Measurements from ENCODE around the gene DDX10.

DDX10 gene

GRCh38 chr11:108944471-108945178, 279.8 kb downstream of the DDX10 start:
- DNase-seq, result no peak
- WGBS (ENCODE audit: extremely low coverage, insufficient coverage, low lambda C conversion rate), result no CpG with 5 or more reads among the region's 6 CpGs
- H3K23ac ChIP-seq (ENCODE audit: low read length), result no peak overlapping the region
- no peak overlapping the region for H2AK5ac ChIP-seq (ENCODE audit: low read length)
- H3K79me1 ChIP-seq (ENCODE audit: low read length), result no peaks in the 10 kb centered on the region
- no peak overlapping the region for H4K5ac ChIP-seq (ENCODE audit: low read length)
- H3K56ac ChIP-seq (ENCODE audit: low read length), result no peak overlapping the region
- no peak overlapping the region for H3K4me2 ChIP-seq (ENCODE audit: low read length)
- H3K9ac ChIP-seq (ENCODE audit: low read length), result no peak overlapping the region
- H3K27me3 ChIP-seq (ENCODE audit: insufficient read depth, low read length, poor library complexity), result no peaks in the 10 kb centered on the region
- H3K18ac ChIP-seq (ENCODE audit: low read length), result no peak overlapping the region
- H3K36me3 ChIP-seq (ENCODE audit: control insufficient read depth, insufficient read depth, low read length), result peaks cover 2% of the 10 kb centered on the region
- H3K4me1 ChIP-seq (ENCODE audit: control insufficient read depth, low read depth, low read length), result no peaks in the 10 kb centered on the region
- H3K79me2 ChIP-seq (ENCODE audit: control insufficient read depth, insufficient read depth, low read length), result no peaks in the 10 kb centered on the region
- H2BK5ac ChIP-seq (ENCODE audit: low read length), result no peak overlapping the region
- H2BK120ac ChIP-seq (ENCODE audit: low read depth, low read length), result no peak overlapping the region
- no peak overlapping the region for H3K4me3 ChIP-seq (ENCODE audit: low read length)
- H3K4ac ChIP-seq (ENCODE audit: low read depth, low read length), result no peak overlapping the region
- no peak overlapping the region for H2BK15ac ChIP-seq (replicated peaks; ENCODE audit: low read depth)
- no peak overlapping the region for H4K8ac ChIP-seq (ENCODE audit: low read depth, low read length)
- no peak overlapping the region for H3K27ac ChIP-seq (ENCODE audit: low read depth, low read length)

- H3K56ac ChIP-seq (ENCODE audit: low read length), result no peak overlapping the region
- no peaks in the 10 kb centered on the region for H3K79me2 ChIP-seq (ENCODE audit: control insufficient read depth, insufficient read depth, low read length)
- H2BK5ac ChIP-seq (ENCODE audit: low read length), result no peak overlapping the region
- no peak overlapping the region for H3K4me3 ChIP-seq (ENCODE audit: low read length)
- H3K18ac ChIP-seq (ENCODE audit: low read length), result no peak overlapping the region
- H2BK120ac ChIP-seq (ENCODE audit: low read depth, low read length), result no peak overlapping the region
- H2AK5ac ChIP-seq (ENCODE audit: low read length), result no peak overlapping the region
- no peaks in the 10 kb centered on the region for H3K27me3 ChIP-seq (ENCODE audit: insufficient read depth, low read length, poor library complexity)
- no peak overlapping the region for H3K4ac ChIP-seq (ENCODE audit: low read depth, low read length)
- no peak overlapping the region for H3K9ac ChIP-seq (ENCODE audit: low read length)
- no peaks in the 10 kb centered on the region for H3K79me1 ChIP-seq (ENCODE audit: low read length)
- no peak overlapping the region for H3K23ac ChIP-seq (ENCODE audit: low read length)
- no peaks in the 10 kb centered on the region for H3K4me1 ChIP-seq (ENCODE audit: control insufficient read depth, low read depth, low read length)
- H2BK15ac ChIP-seq (replicated peaks; ENCODE audit: low read depth), result no peak overlapping the region
- no peak overlapping the region for H3K27ac ChIP-seq (ENCODE audit: low read depth, low read length)
- H4K8ac ChIP-seq (ENCODE audit: low read depth, low read length), result no peak overlapping the region
- no peak for DNase-seq
- no CpG with 5 or more reads among the region's 3 CpGs for WGBS (ENCODE audit: extremely low coverage, insufficient coverage, low lambda C conversion rate)
- H3K4me2 ChIP-seq (ENCODE audit: low read length), result no peak overlapping the region
- peaks cover 2% of the 10 kb centered on the region for H3K36me3 ChIP-seq (ENCODE audit: control insufficient read depth, insufficient read depth, low read length)
- no peak overlapping the region for H4K5ac ChIP-seq (ENCODE audit: low read length)
Measured at GRCh38 chr11:108945341-108945740, 280.5 kb downstream of the DDX10 start.

GRCh38 chr11:108947654-108948570, 283.0 kb downstream of the DDX10 start:
- Histone ChIP-seq H3K4ac (ENCODE audit: low read depth, low read length) (no peak overlapping the region), H3K9ac (ENCODE audit: low read length) (no peak overlapping the region), H2BK120ac (ENCODE audit: low read depth, low read length) (no peak overlapping the region), H2AK5ac (ENCODE audit: low read length) (no peak overlapping the region), H2BK15ac (replicated peaks; ENCODE audit: low read depth) (no peak overlapping the region), H4K8ac (ENCODE audit: low read depth, low read length) (no peak overlapping the region), H2BK5ac (ENCODE audit: low read length) (no peak overlapping the region), H3K27ac (ENCODE audit: low read depth, low read length) (no peak overlapping the region), H4K5ac (ENCODE audit: low read length) (no peak overlapping the region), H3K23ac (ENCODE audit: low read length) (no peak overlapping the region), H3K4me2 (ENCODE audit: low read length) (no peak overlapping the region), H3K4me1 (ENCODE audit: control insufficient read depth, low read depth, low read length) (no peaks in the 10 kb centered on the region), H3K56ac (ENCODE audit: low read length) (no peak overlapping the region), H3K36me3 (ENCODE audit: control insufficient read depth, insufficient read depth, low read length) (no peaks in the 10 kb centered on the region), H3K4me3 (ENCODE audit: low read length) (no peak overlapping the region), H3K18ac (ENCODE audit: low read length) (no peak overlapping the region), H3K79me1 (ENCODE audit: low read length) (no peaks in the 10 kb centered on the region), H3K79me2 (ENCODE audit: control insufficient read depth, insufficient read depth, low read length) (no peaks in the 10 kb centered on the region), H3K27me3 (ENCODE audit: insufficient read depth, low read length, poor library complexity) (no peaks in the 10 kb centered on the region)
- DNase-seq, result no peak
- no CpG with 5 or more reads among the region's 7 CpGs for WGBS (ENCODE audit: extremely low coverage, insufficient coverage, low lambda C conversion rate)

DNA sequence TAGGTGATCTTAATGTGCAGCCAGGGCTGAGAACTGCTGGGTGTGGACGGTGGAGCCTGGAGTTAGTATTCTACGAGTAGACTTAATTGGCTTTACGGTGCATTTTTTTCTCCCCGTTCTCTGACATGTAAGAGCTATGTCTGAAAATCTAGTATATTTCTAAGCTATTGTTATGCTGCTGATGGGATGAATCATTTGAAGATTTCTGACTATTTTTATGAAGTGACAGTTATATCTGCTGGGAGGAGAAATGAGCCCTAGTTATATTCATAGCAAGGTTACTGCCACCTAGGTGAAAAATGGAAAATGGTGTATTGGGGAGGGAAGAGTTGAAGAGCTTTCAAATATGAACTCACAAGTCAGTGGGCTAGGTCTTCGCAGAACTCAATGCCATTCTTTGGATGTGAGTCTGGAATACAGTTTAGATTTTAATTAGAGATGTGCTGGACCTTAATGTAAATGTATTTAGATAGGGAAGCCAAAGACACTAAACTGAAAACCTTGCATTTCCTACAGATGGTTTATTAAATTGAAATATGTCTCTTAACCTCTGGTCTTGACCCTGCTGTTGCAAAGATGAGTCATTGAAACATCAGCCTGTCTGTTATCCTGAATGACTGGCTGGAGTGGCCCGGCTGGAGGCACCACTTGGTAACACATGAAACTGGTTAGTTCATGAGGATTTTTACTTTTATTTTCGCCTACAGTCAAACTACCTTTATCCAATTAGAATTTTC, 293.7 kb downstream of the DDX10 start:
- H2BK5ac ChIP-seq (ENCODE audit: low read length), result no peak overlapping the region
- no peaks in the 10 kb centered on the region for H3K36me3 ChIP-seq (ENCODE audit: control insufficient read depth, insufficient read depth, low read length)
- no peaks in the 10 kb centered on the region for H3K27me3 ChIP-seq (ENCODE audit: insufficient read depth, low read length, poor library complexity)
- peaks cover 8% of the 10 kb centered on the region for H3K4me1 ChIP-seq (ENCODE audit: control insufficient read depth, low read depth, low read length)
- no peak overlapping the region for H4K5ac ChIP-seq (ENCODE audit: low read length)
- H4K8ac ChIP-seq (ENCODE audit: low read depth, low read length), result no peak overlapping the region
- H3K18ac ChIP-seq (ENCODE audit: low read length), result no peak overlapping the region
- H3K79me1 ChIP-seq (ENCODE audit: low read length), result no peaks in the 10 kb centered on the region
- H2BK120ac ChIP-seq (ENCODE audit: low read depth, low read length), result no peak overlapping the region
- no peaks in the 10 kb centered on the region for H3K79me2 ChIP-seq (ENCODE audit: control insufficient read depth, insufficient read depth, low read length)
- H3K27ac ChIP-seq (ENCODE audit: low read depth, low read length), result no peak overlapping the region
- no CpG with 5 or more reads among the region's 7 CpGs for WGBS (ENCODE audit: extremely low coverage, insufficient coverage, low lambda C conversion rate)
- H3K4me3 ChIP-seq (ENCODE audit: low read length), result no peak overlapping the region
- H3K9ac ChIP-seq (ENCODE audit: low read length), result no peak overlapping the region
- no peak overlapping the region for H3K4ac ChIP-seq (ENCODE audit: low read depth, low read length)
- no peak overlapping the region for H2AK5ac ChIP-seq (ENCODE audit: low read length)
- H3K56ac ChIP-seq (ENCODE audit: low read length), result no peak overlapping the region
- DNase-seq, result peak; percentile 21
- H3K23ac ChIP-seq (ENCODE audit: low read length), result no peak overlapping the region
- no peak overlapping the region for H3K4me2 ChIP-seq (ENCODE audit: low read length)
- no peak overlapping the region for H2BK15ac ChIP-seq (replicated peaks; ENCODE audit: low read depth)

DNA sequence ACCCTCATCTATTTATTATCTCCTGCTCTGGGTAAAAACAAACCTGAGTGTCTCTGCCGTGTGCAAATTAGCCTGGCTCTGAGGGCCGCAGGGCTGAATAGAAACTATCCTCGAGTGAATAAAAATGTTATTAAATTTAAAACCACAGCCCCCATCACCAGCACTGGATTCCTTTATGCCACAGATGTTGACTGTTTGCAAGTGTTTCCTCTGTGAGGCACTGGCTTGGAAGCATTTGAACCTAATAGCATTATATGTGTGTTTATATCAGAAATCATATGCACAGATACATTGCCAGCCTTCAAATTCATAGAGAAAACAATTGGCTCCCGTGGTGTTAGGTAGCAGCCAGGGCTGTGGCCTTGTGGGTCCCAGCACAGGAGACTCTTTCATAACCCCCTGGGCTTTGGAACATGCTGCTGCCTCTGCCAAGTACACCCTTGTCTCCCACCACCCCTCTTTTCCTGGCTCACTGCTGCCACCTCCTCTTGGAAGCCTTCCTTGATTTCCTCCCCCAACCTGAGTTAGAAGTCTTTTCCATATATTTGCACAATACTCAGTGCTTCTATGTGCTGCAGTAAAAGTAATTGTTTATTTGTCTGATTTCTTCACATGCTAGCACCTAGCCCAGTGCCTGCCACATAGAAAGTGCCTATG, 294.4 kb downstream of the DDX10 start:
- Histone ChIP-seq H4K8ac (ENCODE audit: low read depth, low read length) (no peak overlapping the region), H2BK15ac (replicated peaks; ENCODE audit: low read depth) (no peak overlapping the region), H3K79me2 (ENCODE audit: control insufficient read depth, insufficient read depth, low read length) (no peaks in the 10 kb centered on the region), H3K27ac (ENCODE audit: low read depth, low read length) (no peak overlapping the region), H3K4ac (ENCODE audit: low read depth, low read length) (no peak overlapping the region), H3K4me2 (ENCODE audit: low read length) (no peak overlapping the region), H4K5ac (ENCODE audit: low read length) (no peak overlapping the region), H3K9ac (ENCODE audit: low read length) (no peak overlapping the region), H3K56ac (ENCODE audit: low read length) (no peak overlapping the region), H3K18ac (ENCODE audit: low read length) (peak overlapping the region; percentile 62), H3K79me1 (ENCODE audit: low read length) (no peaks in the 10 kb centered on the region), H3K23ac (ENCODE audit: low read length) (no peak overlapping the region), H3K4me3 (ENCODE audit: low read length) (no peak overlapping the region), H2AK5ac (ENCODE audit: low read length) (no peak overlapping the region), H3K36me3 (ENCODE audit: control insufficient read depth, insufficient read depth, low read length) (no peaks in the 10 kb centered on the region), H2BK5ac (ENCODE audit: low read length) (no peak overlapping the region), H2BK120ac (ENCODE audit: low read depth, low read length) (no peak overlapping the region), H3K4me1 (ENCODE audit: control insufficient read depth, low read depth, low read length) (peaks cover 8% of the 10 kb centered on the region), H3K27me3 (ENCODE audit: insufficient read depth, low read length, poor library complexity) (no peaks in the 10 kb centered on the region)
- DNase-seq, result no peak
- no CpG with 5 or more reads among the region's 4 CpGs for WGBS (ENCODE audit: extremely low coverage, insufficient coverage, low lambda C conversion rate)

Data from mesendoderm (in vitro differentiated cells).